ENCODE data around the gene CT47A1.
"Not testable (repeated sequence)": the region's sequence is repeated elsewhere in the genome, so short reads cannot be mapped to it uniquely, and the experiment has no call there.

DNA sequence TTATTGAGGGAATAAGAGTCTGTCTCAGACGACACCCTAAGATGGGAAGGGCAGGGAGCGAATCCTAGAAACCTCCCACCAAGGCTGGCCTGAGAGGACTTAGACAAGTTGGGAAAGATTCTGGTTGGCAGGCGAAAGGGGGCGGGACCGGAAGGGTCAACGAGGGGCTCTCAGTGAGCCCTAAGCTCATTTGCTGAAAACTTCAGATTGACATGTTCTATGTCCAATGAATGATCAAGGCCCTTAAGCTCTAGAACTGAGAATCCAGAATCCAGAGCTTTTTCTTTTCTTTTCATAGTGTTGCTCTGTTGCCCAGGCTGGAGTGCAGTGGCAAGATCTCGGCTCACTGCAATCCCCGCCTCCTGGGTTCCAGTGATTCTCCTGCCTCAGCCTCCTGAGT is at the start of gene CT47A1:
- not testable (repeated sequence) for TF ChIP-seq SUZ12 (IDR thresholded peaks at IDR 0.05; ENCODE audit: extremely low read depth, insufficient read depth, insufficient read length); YY1 (IDR thresholded peaks at IDR 0.05; ENCODE audit: insufficient read depth, insufficient read length)

Measured in NT2/D1 (cell line).